OCI-LY7 (cell line): Measurements from ENCODE around the gene EBLN2.
"Not testable (repeated sequence)": the region's sequence is repeated elsewhere in the genome, so short reads cannot be mapped to it uniquely, and the experiment has no call there.

Experiments
- EZH2phosphoT487 ChIP-seq: fragments of 200-600 bp; sonication (generic); IDR thresholded peaks from 2 replicates; pipeline ENCODE4 v1.6.1; 2018; ENCODE audit warnings: low read depth, borderline replicate concordance, mild to moderate bottlenecking, mixed run types, antibody characterized with exemption, low read length, moderate library complexity, mixed read lengths
- TF ChIP-seq, protein P1 (sequence below): fragments of 200-600 bp; sonication (generic); conservative IDR thresholded peaks from 2 replicates; pipeline ENCODE4 v1.5.1; 2014; ENCODE audit warnings: mild to moderate bottlenecking, antibody characterized with exemption, low read length, moderate library complexity, mixed read lengths

DNA sequence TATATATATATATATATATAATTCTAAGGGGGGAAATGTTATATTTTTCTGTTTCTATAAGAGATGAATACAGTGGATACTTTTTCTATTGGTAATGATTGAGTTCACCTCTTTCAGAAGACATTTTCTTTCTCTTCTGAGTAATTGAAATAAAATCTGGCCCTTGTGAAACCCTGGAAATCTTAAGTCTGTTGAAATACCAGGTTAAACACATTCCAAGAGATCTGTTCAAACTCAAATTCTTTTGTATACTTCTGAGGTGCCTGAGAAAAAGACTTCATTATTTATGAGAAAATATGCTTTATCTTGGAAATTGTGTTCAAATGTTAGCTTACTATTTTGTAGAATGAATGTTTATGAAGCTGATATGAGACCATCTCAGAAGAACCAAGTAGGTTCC lies 4.8 kb downstream of the EBLN2 start:
- TF ChIP-seq, protein P1, sequence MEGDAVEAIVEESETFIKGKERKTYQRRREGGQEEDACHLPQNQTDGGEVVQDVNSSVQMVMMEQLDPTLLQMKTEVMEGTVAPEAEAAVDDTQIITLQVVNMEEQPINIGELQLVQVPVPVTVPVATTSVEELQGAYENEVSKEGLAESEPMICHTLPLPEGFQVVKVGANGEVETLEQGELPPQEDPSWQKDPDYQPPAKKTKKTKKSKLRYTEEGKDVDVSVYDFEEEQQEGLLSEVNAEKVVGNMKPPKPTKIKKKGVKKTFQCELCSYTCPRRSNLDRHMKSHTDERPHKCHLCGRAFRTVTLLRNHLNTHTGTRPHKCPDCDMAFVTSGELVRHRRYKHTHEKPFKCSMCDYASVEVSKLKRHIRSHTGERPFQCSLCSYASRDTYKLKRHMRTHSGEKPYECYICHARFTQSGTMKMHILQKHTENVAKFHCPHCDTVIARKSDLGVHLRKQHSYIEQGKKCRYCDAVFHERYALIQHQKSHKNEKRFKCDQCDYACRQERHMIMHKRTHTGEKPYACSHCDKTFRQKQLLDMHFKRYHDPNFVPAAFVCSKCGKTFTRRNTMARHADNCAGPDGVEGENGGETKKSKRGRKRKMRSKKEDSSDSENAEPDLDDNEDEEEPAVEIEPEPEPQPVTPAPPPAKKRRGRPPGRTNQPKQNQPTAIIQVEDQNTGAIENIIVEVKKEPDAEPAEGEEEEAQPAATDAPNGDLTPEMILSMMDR = not testable (repeated sequence)
- not testable (repeated sequence) for TF ChIP-seq EZH2phosphoT487
